ENCODE measurements around the gene BRICD5.

DNA sequence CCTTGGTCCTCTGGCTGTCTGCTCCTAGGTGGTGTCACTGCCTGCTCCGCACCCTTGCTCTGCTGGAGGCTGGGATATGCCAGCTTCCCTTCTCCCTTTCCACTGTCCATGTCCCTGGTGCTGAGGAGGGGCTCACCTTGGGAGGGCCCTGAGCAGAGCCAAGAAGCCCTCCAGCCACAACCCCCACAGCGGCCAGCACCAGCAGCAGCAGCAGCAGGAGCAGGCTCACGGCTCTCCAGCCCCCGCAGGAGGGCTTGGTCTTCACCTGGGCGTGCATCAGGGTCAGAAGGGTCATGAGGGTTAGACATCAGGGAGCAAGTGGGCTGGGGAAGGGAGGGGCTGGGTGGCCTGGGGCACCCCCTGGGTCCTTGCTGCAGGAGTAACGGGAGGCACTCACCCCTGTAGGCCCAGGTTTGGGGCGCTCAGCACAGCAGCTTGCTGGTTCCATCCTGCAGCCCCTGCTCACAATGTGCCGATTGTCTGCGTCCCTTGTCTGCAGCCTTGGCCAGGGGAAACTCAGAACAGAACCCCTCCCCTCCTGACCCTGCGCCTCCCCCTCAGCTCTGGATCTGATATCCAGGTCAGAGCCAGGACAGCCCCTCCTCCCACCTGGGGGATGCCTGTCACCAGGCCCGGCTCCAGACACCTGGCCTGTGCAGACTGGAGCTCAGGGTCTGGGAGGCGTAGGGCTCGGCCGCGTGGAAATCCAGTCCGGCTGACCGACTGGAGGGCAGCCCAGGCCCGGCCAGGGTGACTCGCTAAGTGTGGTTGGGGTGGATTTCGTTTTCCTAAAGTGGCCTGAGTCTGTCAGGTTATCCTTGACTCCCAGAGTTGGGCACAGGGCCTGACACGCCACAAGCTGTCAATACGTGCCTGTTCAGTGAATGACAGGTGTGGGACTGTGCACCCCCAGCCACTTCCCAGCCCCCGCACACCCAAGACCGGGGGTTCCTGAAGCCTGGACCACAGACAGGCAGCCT is at the start of gene BRICD5:
- TF ChIP-seq POLR2A (IDR thresholded peaks at IDR 0.05; ENCODE audit: low read length) (no peak), GATA1 (IDR thresholded peaks at IDR 0.05; ENCODE audit: low read depth, low read length) (no peak)

Measured in erythroblast (primary cell).